Neural cell (in vitro differentiated cells): ENCODE measurements around the gene SLC9B2. TPM values are rescaled to one million over a fixed set of nuclear protein-coding genes. Genes with fewer than 3 reads are reported as not detected.
A peak's percentile ranks its signal among the peaks of the same experiment; 100 is the strongest.

Source experiments
- H2AFZ ChIP-seq: fragments of 200-600, 300-800 bp; sonication (generic), shearing (Covaris generic); 2 replicates; pipeline ENCODE4 v1.6.0; 2014; ENCODE audit warnings: low read depth, mild to moderate bottlenecking, antibody characterized with exemption, low read length, moderate library complexity
- H3F3A ChIP-seq: fragments of 200-600 bp; shearing (Covaris generic); 2 replicates; pipeline ENCODE4 v1.6.1; 2016; ENCODE audit warnings: mild to moderate bottlenecking, moderate library complexity, mixed read lengths, antibody characterized with exemption, low read length; ENCODE audit not compliant: insufficient read depth, poor library complexity, severe bottlenecking
- H3K27ac ChIP-seq: fragments of 200-600, 300-800 bp; sonication (generic), shearing (Covaris generic); 2 replicates; pipeline ENCODE4 v1.5.1; 2014; ENCODE audit warnings: mild to moderate bottlenecking, low read length, moderate library complexity
- H3K27me3 ChIP-seq: fragments of 300-800, 200-600 bp; sonication (generic), shearing (Covaris generic); 2 replicates; pipeline ENCODE4 v1.6.0; 2014; ENCODE audit warnings: mild to moderate bottlenecking, low read depth, low read length, moderate library complexity; ENCODE audit not compliant: insufficient read depth
- H3K36me3 ChIP-seq: fragments of 300-800, 200-600 bp; sonication (generic), shearing (Covaris generic); 2 replicates; pipeline ENCODE4 v1.5.1; 2014; ENCODE audit warnings: mild to moderate bottlenecking, antibody characterized with exemption, low read length, moderate library complexity; ENCODE audit not compliant: insufficient read depth
- H3K4me2 ChIP-seq: fragments of 300-800, 200-600 bp; sonication (generic), shearing (Covaris generic); 2 replicates; pipeline ENCODE4 v1.6.0; 2014; ENCODE audit warnings: mild to moderate bottlenecking, low read length
- H3K4me3 ChIP-seq: fragments of 300-800, 200-600 bp; sonication (generic), shearing (Covaris generic); 2 replicates; pipeline ENCODE4 v1.5.1; 2014; ENCODE audit warnings: mild to moderate bottlenecking, low read length, moderate library complexity
- H3K79me2 ChIP-seq: fragments of 200-600 bp; shearing (Covaris generic); replicated peaks from 2 replicates; pipeline ENCODE4 v1.6.0; 2014; ENCODE audit warnings: mild to moderate bottlenecking, low read length, moderate library complexity; ENCODE audit not compliant: insufficient read depth
- H3K9ac ChIP-seq: fragments of 300-800, 200-600 bp; sonication (generic), shearing (Covaris generic); 2 replicates; pipeline ENCODE4 v1.6.1; 2016; ENCODE audit warnings: mild to moderate bottlenecking, low read length, mixed read lengths
- H3K9me2 ChIP-seq: fragments of 200-600 bp; shearing (Covaris generic); 2 replicates; pipeline ENCODE4 v1.6.1; 2016; ENCODE audit warnings: mild to moderate bottlenecking, low read length, mixed read lengths; ENCODE audit not compliant: insufficient read depth
- H3K9me3 ChIP-seq: fragments of 200-600, 300-800 bp; sonication (generic), shearing (Covaris generic); 2 replicates; pipeline ENCODE4 v1.6.1; 2016; ENCODE audit warnings: mild to moderate bottlenecking, mixed run types, low read length, moderate library complexity, mixed read lengths
- H4K20me1 ChIP-seq: fragments of 200-600 bp; shearing (Covaris generic); 2 replicates; pipeline ENCODE4 v1.6.1; 2016; ENCODE audit warnings: mild to moderate bottlenecking, mixed run types; ENCODE audit not compliant: insufficient read depth
- EP300 ChIP-seq: fragments of 450-650 bp; conservative IDR thresholded peaks from 2 replicates; pipeline ENCODE4 v1.6.1; 2014; ENCODE audit warnings: antibody characterized with exemption, mild to moderate bottlenecking, moderate library complexity; ENCODE audit not compliant: poor library complexity, severe bottlenecking
- EZH2 ChIP-seq: fragments of 200-600, 300-800 bp; shearing (Covaris generic), sonication (generic); IDR thresholded peaks from 2 replicates; pipeline ENCODE4 v1.6.1; 2014; ENCODE audit warnings: antibody characterized with exemption, low read length, borderline replicate concordance, mild to moderate bottlenecking; ENCODE audit not compliant: insufficient read depth, poor library complexity, severe bottlenecking
- MXI1 ChIP-seq: fragments of 450-650 bp; conservative IDR thresholded peaks from 2 replicates; pipeline ENCODE4 v1.6.1; 2014; ENCODE audit warnings: antibody characterized with exemption, mild to moderate bottlenecking; ENCODE audit not compliant: poor library complexity, severe bottlenecking
- POLR2AphosphoS5 ChIP-seq: IDR thresholded peaks from 2 replicates; pipeline ENCODE4 v1.6.1; 2012
- RAD21 ChIP-seq: fragments of 450-650 bp; conservative IDR thresholded peaks from 2 replicates; pipeline ENCODE4 v1.6.1; 2014; ENCODE audit warnings: antibody characterized with exemption, mild to moderate bottlenecking, moderate library complexity
- SMC3 ChIP-seq: fragments of 450-650 bp; conservative IDR thresholded peaks from 2 replicates; pipeline ENCODE4 v1.6.1; 2014; ENCODE audit warnings: antibody characterized with exemption, mild to moderate bottlenecking, moderate library complexity; ENCODE audit not compliant: poor library complexity
- TAF1 ChIP-seq: IDR thresholded peaks from 2 replicates; pipeline ENCODE4 v1.6.1; 2012; ENCODE audit warnings: low read depth
- polyA plus RNA-seq: library from polyadenylated mRNA; depleted of rRNA; stranded (reverse); fragments of >200 nt; gene quantifications from 2 replicates; pipeline ENCODE4 v1.2.3, GENCODE V29; 2014
- TF ChIP-seq, protein P1 (sequence below): fragments of 450-650 bp; IDR thresholded peaks from 2 replicates; pipeline ENCODE4 v1.5.1; 2014; ENCODE audit warnings: antibody characterized with exemption, mild to moderate bottlenecking, moderate library complexity; ENCODE audit not compliant: poor library complexity, severe bottlenecking
- TF ChIP-seq, protein P2 (sequence below): IDR thresholded peaks from 2 replicates; pipeline ENCODE4 v1.6.1; 2012; ENCODE audit warnings: borderline replicate concordance

The SLC9B2 gene
- polyA plus RNA-seq, 1 donor from 2014 or later: 46.3 TPM

- H3K36me3 ChIP-seq: no peaks in the 10 kb centered on the region
- H2AFZ ChIP-seq: no peak overlapping the region
- no peaks in the 10 kb centered on the region for H4K20me1 ChIP-seq
- H3K27ac ChIP-seq: no peak overlapping the region
- no peaks in the 10 kb centered on the region for H3F3A ChIP-seq
- no peak overlapping the region for H3K4me3 ChIP-seq
- TF ChIP-seq MXI1 (no peak), RAD21 (no peak), EZH2 (no peak), SMC3 (no peak), TAF1 (no peak), POLR2AphosphoS5 (no peak), EP300 (no peak)
- TF ChIP-seq, protein P1, sequence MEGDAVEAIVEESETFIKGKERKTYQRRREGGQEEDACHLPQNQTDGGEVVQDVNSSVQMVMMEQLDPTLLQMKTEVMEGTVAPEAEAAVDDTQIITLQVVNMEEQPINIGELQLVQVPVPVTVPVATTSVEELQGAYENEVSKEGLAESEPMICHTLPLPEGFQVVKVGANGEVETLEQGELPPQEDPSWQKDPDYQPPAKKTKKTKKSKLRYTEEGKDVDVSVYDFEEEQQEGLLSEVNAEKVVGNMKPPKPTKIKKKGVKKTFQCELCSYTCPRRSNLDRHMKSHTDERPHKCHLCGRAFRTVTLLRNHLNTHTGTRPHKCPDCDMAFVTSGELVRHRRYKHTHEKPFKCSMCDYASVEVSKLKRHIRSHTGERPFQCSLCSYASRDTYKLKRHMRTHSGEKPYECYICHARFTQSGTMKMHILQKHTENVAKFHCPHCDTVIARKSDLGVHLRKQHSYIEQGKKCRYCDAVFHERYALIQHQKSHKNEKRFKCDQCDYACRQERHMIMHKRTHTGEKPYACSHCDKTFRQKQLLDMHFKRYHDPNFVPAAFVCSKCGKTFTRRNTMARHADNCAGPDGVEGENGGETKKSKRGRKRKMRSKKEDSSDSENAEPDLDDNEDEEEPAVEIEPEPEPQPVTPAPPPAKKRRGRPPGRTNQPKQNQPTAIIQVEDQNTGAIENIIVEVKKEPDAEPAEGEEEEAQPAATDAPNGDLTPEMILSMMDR: no peak
- TF ChIP-seq, protein P2, sequence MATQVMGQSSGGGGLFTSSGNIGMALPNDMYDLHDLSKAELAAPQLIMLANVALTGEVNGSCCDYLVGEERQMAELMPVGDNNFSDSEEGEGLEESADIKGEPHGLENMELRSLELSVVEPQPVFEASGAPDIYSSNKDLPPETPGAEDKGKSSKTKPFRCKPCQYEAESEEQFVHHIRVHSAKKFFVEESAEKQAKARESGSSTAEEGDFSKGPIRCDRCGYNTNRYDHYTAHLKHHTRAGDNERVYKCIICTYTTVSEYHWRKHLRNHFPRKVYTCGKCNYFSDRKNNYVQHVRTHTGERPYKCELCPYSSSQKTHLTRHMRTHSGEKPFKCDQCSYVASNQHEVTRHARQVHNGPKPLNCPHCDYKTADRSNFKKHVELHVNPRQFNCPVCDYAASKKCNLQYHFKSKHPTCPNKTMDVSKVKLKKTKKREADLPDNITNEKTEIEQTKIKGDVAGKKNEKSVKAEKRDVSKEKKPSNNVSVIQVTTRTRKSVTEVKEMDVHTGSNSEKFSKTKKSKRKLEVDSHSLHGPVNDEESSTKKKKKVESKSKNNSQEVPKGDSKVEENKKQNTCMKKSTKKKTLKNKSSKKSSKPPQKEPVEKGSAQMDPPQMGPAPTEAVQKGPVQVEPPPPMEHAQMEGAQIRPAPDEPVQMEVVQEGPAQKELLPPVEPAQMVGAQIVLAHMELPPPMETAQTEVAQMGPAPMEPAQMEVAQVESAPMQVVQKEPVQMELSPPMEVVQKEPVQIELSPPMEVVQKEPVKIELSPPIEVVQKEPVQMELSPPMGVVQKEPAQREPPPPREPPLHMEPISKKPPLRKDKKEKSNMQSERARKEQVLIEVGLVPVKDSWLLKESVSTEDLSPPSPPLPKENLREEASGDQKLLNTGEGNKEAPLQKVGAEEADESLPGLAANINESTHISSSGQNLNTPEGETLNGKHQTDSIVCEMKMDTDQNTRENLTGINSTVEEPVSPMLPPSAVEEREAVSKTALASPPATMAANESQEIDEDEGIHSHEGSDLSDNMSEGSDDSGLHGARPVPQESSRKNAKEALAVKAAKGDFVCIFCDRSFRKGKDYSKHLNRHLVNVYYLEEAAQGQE: no peak
- H3K9me2 ChIP-seq: no peaks in the 10 kb centered on the region
- no peak overlapping the region for H3K4me2 ChIP-seq
- H3K79me2 ChIP-seq: peaks cover 11% of the 10 kb centered on the region
- no peaks in the 10 kb centered on the region for H3K9me3 ChIP-seq
- H3K9ac ChIP-seq: no peak overlapping the region
- H3K27me3 ChIP-seq: no peaks in the 10 kb centered on the region
These were observed 24.1 kb upstream of the SLC9B2 start for GRCh38 chr4:103100691-103101090.

DNA sequence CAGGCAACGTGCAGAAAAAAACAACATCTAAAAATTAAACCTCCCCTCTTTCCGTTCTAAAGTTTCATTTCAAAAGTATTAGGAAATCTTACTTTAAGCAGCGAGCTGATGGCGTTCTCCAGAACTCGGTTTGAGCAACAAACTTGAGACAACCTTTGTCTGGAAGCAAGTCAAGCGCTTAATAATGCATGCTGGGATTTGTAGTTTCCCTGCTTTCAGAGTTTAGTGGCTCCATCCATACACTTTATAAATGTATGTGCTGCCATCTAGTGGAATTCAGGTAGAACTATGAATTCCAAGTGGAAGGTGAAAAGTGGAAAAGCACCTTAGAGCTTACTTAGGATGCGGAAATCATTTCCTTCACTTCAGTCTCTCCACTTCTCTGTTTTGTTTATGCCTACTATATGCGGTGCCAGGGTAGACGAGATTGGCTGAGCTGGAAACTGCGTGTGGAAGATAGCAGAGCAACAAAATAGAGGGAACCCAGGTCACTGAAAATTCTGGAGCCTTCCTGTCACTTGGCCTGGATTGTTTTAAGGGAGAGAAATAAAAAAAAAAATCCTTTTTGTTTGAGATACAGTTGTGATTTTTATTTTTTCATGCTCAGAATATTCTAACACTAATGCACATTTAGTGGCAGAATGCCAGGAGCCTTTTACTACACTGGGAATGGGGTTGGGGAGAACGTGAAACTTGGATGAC lies 23.3 kb upstream of the SLC9B2 start, which contains the start of gene BDH2:
TSS of gene BDH2 (minus strand) at position 144 of the 702 bp plus-strand sequence. CDS start 3,580 bp downstream, outside the sequence.
- H3K9me3 ChIP-seq: no peaks in the 10 kb centered on the region
- H3K27me3 ChIP-seq: no peaks in the 10 kb centered on the region
- no peaks in the 10 kb centered on the region for H3F3A ChIP-seq
- no peaks in the 10 kb centered on the region for H4K20me1 ChIP-seq
- no peaks in the 10 kb centered on the region for H3K36me3 ChIP-seq
- H3K79me2 ChIP-seq: peaks cover 11% of the 10 kb centered on the region
- TF ChIP-seq EP300 (no peak), POLR2AphosphoS5 (no peak), TAF1 (no peak), SMC3 (peak; percentile 86), RAD21 (peak; percentile 92)
- TF ChIP-seq, protein P2: no peak
- TF ChIP-seq, protein P1: peak; percentile 94
- H3K4me2 ChIP-seq: no peak within 1 kb of the TSS
- peak within 1 kb of the TSS; percentile 53 for H3K4me3 ChIP-seq
- no peak within 1 kb of the TSS for H3K27ac ChIP-seq
- H2AFZ ChIP-seq: no peak within 1 kb of the TSS
- no peak within 1 kb of the TSS for H3K9ac ChIP-seq
- no peaks in the 10 kb centered on the region for H3K9me2 ChIP-seq
